PFSK-1 (cell line): ENCODE data around the gene NKAIN2.

Experiments used
- FOXP2 ChIP-seq: optimal IDR thresholded peaks from 2 replicates; pipeline ENCODE3; 2011; ENCODE audit warnings: borderline replicate concordance, control low read depth, inconsistent platforms; ENCODE audit not compliant: insufficient read depth; ENCODE audit errors: extremely low read length, extremely low read depth
- SIN3A ChIP-seq: IDR thresholded peaks from 2 replicates; pipeline ENCODE4 v1.6.1; 2012; ENCODE audit warnings: mild to moderate bottlenecking, low read length, moderate library complexity, borderline replicate concordance; ENCODE audit not compliant: insufficient read depth

- TF ChIP-seq FOXP2 (no peak), SIN3A (no peak)
These were observed 867.7 kb downstream of the NKAIN2 start for GRCh38 chr6:124671324-124671723.
